PFSK-1 (cell line): ENCODE results near the gene POP4.

ENCODE experiments used
- FOXP2 ChIP-seq: optimal IDR thresholded peaks from 2 replicates; pipeline ENCODE3; 2011; ENCODE audit warnings: borderline replicate concordance, control low read depth, inconsistent platforms; ENCODE audit not compliant: insufficient read depth; ENCODE audit errors: extremely low read length, extremely low read depth
- POLR2AphosphoS5 ChIP-seq: IDR thresholded peaks from 2 replicates; pipeline ENCODE4 v1.6.1; 2012; ENCODE audit warnings: low read depth, mild to moderate bottlenecking, control low read depth, low read length, moderate library complexity
- SIN3A ChIP-seq: IDR thresholded peaks from 2 replicates; pipeline ENCODE4 v1.6.1; 2012; ENCODE audit warnings: mild to moderate bottlenecking, low read length, moderate library complexity, borderline replicate concordance; ENCODE audit not compliant: insufficient read depth
- TAF1 ChIP-seq: IDR thresholded peaks from 2 replicates; pipeline ENCODE4 v1.6.1; 2012; ENCODE audit warnings: low read length, control low read depth, borderline replicate concordance; ENCODE audit not compliant: insufficient read depth
- TF ChIP-seq, protein P1 (sequence below), 2 experiments: IDR thresholded peaks; 2 replicates each; pipeline versions ENCODE4 v1.6.1 to v1.8.0; 2011 to 2012; ENCODE audit warnings: low read depth in 2 of 2, low read length in 2 of 2, control low read depth in 1 of 2, inconsistent platforms in 1 of 2, mild to moderate bottlenecking in 1 of 2, moderate library complexity in 1 of 2; ENCODE audit not compliant: insufficient read depth in 1 of 2

POP4 gene

DNA sequence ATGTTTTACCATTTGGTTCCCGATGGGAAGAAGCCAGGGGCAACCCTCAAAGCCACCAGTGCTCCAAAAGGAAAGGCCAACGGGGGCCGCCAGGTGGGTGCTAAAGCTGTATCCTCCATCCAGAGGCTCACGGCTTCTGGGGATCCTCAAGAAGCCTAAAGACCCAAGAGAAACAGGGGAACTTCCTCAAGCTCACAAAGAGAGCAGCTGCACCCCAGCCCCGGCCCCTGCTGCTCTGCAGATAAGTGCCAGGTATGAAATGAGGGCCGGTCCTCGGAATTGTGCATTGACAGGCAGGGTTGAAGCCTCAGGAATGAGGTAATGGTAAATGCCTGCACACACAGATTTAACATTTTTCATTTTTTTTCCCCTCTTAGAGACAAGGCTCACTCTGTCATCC, 8.0 kb upstream of the POP4 start:
- TF ChIP-seq SIN3A: no peak
- TF ChIP-seq TAF1: no peak
- no peak for TF ChIP-seq POLR2AphosphoS5
- TF ChIP-seq, protein P1, sequence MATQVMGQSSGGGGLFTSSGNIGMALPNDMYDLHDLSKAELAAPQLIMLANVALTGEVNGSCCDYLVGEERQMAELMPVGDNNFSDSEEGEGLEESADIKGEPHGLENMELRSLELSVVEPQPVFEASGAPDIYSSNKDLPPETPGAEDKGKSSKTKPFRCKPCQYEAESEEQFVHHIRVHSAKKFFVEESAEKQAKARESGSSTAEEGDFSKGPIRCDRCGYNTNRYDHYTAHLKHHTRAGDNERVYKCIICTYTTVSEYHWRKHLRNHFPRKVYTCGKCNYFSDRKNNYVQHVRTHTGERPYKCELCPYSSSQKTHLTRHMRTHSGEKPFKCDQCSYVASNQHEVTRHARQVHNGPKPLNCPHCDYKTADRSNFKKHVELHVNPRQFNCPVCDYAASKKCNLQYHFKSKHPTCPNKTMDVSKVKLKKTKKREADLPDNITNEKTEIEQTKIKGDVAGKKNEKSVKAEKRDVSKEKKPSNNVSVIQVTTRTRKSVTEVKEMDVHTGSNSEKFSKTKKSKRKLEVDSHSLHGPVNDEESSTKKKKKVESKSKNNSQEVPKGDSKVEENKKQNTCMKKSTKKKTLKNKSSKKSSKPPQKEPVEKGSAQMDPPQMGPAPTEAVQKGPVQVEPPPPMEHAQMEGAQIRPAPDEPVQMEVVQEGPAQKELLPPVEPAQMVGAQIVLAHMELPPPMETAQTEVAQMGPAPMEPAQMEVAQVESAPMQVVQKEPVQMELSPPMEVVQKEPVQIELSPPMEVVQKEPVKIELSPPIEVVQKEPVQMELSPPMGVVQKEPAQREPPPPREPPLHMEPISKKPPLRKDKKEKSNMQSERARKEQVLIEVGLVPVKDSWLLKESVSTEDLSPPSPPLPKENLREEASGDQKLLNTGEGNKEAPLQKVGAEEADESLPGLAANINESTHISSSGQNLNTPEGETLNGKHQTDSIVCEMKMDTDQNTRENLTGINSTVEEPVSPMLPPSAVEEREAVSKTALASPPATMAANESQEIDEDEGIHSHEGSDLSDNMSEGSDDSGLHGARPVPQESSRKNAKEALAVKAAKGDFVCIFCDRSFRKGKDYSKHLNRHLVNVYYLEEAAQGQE (IDR thresholded peaks at IDR 0.05; ENCODE audit: insufficient read depth in 1 of 2, low read depth in 2 of 2, low read length in 2 of 2): no peak

- no peak for TF ChIP-seq TAF1
- TF ChIP-seq FOXP2: no peak
- TF ChIP-seq SIN3A: no peak
- TF ChIP-seq, protein P1 (IDR thresholded peaks at IDR 0.05; ENCODE audit: insufficient read depth in 1 of 2, low read depth in 2 of 2, low read length in 2 of 2): no peak
These were observed 7.6 kb upstream of the POP4 start for GRCh38 chr19:29598496-29598895.

- no peak for TF ChIP-seq TAF1
- TF ChIP-seq SIN3A: no peak
- TF ChIP-seq POLR2AphosphoS5: no peak
- TF ChIP-seq FOXP2: no peak
- TF ChIP-seq, protein P1 (IDR thresholded peaks at IDR 0.05; ENCODE audit: insufficient read depth in 1 of 2, low read depth in 2 of 2, low read length in 2 of 2): no peak
These were observed 2.8 kb upstream of the POP4 start for GRCh38 chr19:29603308-29603707.

DNA sequence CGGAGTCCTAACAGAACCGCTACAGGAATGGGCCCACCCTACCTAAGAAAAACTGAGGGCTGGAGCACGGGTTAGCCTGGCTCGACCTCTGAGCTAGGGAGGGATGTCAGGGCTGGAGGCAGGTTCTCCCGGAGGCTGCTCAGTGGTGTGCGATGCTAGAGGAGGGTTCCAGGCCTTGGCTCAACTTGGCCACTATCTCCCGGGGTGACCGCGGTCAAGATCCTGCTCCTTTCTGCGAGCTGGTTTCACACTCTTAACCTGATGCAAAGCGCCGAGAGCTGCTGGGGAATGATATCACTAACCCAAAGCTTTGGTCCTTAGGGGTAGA, 301 bp downstream of the POP4 start:
- no peak for TF ChIP-seq TAF1
- no peak for TF ChIP-seq SIN3A
- TF ChIP-seq FOXP2: no peak
- TF ChIP-seq POLR2AphosphoS5: no peak
- TF ChIP-seq, protein P1 (IDR thresholded peaks at IDR 0.05; ENCODE audit: insufficient read depth in 1 of 2, low read depth in 2 of 2, low read length in 2 of 2): no peak

GRCh38 chr19:29609636-29610035, 3.6 kb downstream of the POP4 start:
- TF ChIP-seq SIN3A (no peak), TAF1 (no peak), POLR2AphosphoS5 (no peak), FOXP2 (no peak)
- TF ChIP-seq, protein P1 (IDR thresholded peaks at IDR 0.05; ENCODE audit: insufficient read depth in 1 of 2, low read depth in 2 of 2, low read length in 2 of 2): no peak
